Ishikawa (cell line): ENCODE results near the gene KCNJ4.
A peak's percentile ranks its signal among the peaks of the same experiment; 100 is the strongest.

Experiments used
- CEBPB ChIP-seq: IDR thresholded peaks from 2 replicates; pipeline ENCODE4 v1.6.1; 2012
- EGR1 ChIP-seq: IDR thresholded peaks from 2 replicates; pipeline ENCODE4 v1.6.1; 2012
- EP300 ChIP-seq: IDR thresholded peaks from 2 replicates; pipeline ENCODE4 v1.6.1; 2012; ENCODE audit warnings: borderline replicate concordance
- RAD21 ChIP-seq: IDR thresholded peaks from 2 replicates; pipeline ENCODE4 v1.6.1; 2012; ENCODE audit warnings: low read depth
- TCF12 ChIP-seq: IDR thresholded peaks from 2 replicates; pipeline ENCODE4 v1.6.1; 2012; ENCODE audit warnings: low read depth
- TF ChIP-seq, protein P1 (sequence below): IDR thresholded peaks from 2 replicates; pipeline ENCODE4 v1.6.1; 2012
- TF ChIP-seq, protein P2 (sequence below): IDR thresholded peaks from 2 replicates; pipeline ENCODE4 v1.6.1; 2012; ENCODE audit warnings: low read depth, mild to moderate bottlenecking

DNA sequence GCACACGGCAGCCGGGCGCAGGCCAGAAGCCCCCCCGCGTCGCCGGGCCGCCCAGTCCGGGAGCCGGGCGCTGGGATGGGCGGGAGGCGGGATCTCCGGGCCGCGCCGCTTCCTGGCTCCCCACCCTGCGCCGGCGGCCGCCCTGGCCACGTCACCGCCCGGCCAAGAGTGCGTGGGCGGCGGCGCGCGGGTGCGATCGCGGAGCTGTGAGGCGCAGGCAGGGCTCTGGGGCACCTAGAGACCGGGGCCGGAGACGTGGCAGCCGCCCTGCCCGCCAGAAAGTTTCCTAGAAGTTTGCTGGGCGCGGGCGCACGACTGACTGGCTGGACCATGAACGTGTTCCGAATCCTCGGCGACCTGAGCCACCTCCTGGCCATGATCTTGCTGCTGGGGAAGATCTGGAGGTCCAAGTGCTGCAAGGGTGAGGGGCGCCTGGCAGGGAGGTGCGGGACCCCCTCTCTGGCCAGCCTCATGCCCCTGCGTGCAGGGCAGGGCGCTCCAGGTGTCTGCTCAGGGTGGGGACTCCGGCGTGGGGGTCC lies 13.0 kb upstream of the KCNJ4 start, which contains the start of gene KDELR3:
- TF ChIP-seq CEBPB (no peak), EGR1 (peak; percentile 100), EP300 (no peak), RAD21 (peak; percentile 15; the same call in 1 of the 2 replicates), TCF12 (no peak)
- TF ChIP-seq, protein P1, sequence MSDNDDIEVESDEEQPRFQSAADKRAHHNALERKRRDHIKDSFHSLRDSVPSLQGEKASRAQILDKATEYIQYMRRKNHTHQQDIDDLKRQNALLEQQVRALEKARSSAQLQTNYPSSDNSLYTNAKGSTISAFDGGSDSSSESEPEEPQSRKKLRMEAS: peak; percentile 78
- TF ChIP-seq, protein P2, sequence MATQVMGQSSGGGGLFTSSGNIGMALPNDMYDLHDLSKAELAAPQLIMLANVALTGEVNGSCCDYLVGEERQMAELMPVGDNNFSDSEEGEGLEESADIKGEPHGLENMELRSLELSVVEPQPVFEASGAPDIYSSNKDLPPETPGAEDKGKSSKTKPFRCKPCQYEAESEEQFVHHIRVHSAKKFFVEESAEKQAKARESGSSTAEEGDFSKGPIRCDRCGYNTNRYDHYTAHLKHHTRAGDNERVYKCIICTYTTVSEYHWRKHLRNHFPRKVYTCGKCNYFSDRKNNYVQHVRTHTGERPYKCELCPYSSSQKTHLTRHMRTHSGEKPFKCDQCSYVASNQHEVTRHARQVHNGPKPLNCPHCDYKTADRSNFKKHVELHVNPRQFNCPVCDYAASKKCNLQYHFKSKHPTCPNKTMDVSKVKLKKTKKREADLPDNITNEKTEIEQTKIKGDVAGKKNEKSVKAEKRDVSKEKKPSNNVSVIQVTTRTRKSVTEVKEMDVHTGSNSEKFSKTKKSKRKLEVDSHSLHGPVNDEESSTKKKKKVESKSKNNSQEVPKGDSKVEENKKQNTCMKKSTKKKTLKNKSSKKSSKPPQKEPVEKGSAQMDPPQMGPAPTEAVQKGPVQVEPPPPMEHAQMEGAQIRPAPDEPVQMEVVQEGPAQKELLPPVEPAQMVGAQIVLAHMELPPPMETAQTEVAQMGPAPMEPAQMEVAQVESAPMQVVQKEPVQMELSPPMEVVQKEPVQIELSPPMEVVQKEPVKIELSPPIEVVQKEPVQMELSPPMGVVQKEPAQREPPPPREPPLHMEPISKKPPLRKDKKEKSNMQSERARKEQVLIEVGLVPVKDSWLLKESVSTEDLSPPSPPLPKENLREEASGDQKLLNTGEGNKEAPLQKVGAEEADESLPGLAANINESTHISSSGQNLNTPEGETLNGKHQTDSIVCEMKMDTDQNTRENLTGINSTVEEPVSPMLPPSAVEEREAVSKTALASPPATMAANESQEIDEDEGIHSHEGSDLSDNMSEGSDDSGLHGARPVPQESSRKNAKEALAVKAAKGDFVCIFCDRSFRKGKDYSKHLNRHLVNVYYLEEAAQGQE: no peak
